ENCODE measurements around the gene SPCS2.

DNA sequence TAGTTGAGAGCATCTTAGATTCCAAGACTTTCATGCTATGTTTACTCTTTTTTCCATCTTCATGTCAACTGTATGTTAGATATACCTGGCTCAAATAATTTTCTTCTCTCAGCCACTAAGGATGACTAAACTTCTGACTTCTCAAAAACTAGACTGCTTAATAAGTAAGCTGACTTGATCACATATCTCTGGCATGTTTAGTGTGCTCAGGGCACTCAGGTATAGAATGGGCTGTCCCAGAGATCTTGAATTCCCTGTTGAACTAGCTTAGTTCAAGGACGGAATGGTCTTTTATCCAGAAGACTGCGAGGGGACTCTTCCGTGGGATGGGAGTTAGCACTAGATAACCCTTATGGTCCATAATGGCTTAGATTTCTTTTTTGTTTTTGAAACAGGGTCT, 52.6 kb downstream of the SPCS2 start:
- TF ChIP-seq FOXP4 (CRISPR knock-in tag; IDR thresholded peaks at IDR 0.05), result no peak
- no peak for TF ChIP-seq CTCF (IDR thresholded peaks at IDR 0.05)
- no peak for TF ChIP-seq ZMAT4 (CRISPR knock-in tag; IDR thresholded peaks at IDR 0.05)
- no peak for TF ChIP-seq ELF4 (CRISPR knock-in tag; IDR thresholded peaks at IDR 0.05; ENCODE audit: low read depth)
- no peak for TF ChIP-seq ATF1 (CRISPR knock-in tag; IDR thresholded peaks at IDR 0.05)
- TF ChIP-seq ZNF532 (CRISPR knock-in tag; IDR thresholded peaks at IDR 0.05; ENCODE audit: borderline replicate concordance), result no peak
- TF ChIP-seq MYBL2 (CRISPR knock-in tag; IDR thresholded peaks at IDR 0.05), result no peak
- TF ChIP-seq, protein P1, sequence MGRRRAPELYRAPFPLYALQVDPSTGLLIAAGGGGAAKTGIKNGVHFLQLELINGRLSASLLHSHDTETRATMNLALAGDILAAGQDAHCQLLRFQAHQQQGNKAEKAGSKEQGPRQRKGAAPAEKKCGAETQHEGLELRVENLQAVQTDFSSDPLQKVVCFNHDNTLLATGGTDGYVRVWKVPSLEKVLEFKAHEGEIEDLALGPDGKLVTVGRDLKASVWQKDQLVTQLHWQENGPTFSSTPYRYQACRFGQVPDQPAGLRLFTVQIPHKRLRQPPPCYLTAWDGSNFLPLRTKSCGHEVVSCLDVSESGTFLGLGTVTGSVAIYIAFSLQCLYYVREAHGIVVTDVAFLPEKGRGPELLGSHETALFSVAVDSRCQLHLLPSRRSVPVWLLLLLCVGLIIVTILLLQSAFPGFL (CRISPR knock-in tag; IDR thresholded peaks at IDR 0.05; ENCODE audit: borderline replicate concordance), result no peak
- no peak for TF ChIP-seq CREB1 (CRISPR knock-in tag; IDR thresholded peaks at IDR 0.05)
